Measurements from ENCODE around the gene UBE2R2.
"Not testable (repeated sequence)": the region's sequence is repeated elsewhere in the genome, so short reads cannot be mapped to it uniquely, and the experiment has no call there.

Gene UBE2R2

GRCh38 chr9:33952066-33952465 is 135.1 kb downstream of the UBE2R2 start:
- peaks cover 19% of the 10 kb centered on the region for H3K36me3 ChIP-seq (ENCODE audit: control insufficient read depth, insufficient read depth, low read length)

GRCh38 chr9:33956544-33956943 is 139.6 kb downstream of the UBE2R2 start:
- H3K9ac ChIP-seq (ENCODE audit: low read depth, low read length) = no peak overlapping the region
- H3K27me3 ChIP-seq (ENCODE audit: control insufficient read depth, insufficient read depth, low read length) = no peaks in the 10 kb centered on the region
- no peak overlapping the region for H3K4me3 ChIP-seq (ENCODE audit: low read depth, low read length)
- H3K9me3 ChIP-seq (ENCODE audit: control insufficient read depth, insufficient read depth, low read length) = no peaks in the 10 kb centered on the region
- H3K4me1 ChIP-seq (ENCODE audit: control insufficient read depth, insufficient read depth, low read length) = no peaks in the 10 kb centered on the region
- peaks cover 13% of the 10 kb centered on the region for H3K36me3 ChIP-seq (ENCODE audit: control insufficient read depth, insufficient read depth, low read length)

More at GRCh38 chr9:33952066-33952465, 135.1 kb downstream of the UBE2R2 start:
- Histone ChIP-seq H3K9ac (ENCODE audit: low read depth, low read length) (no peak overlapping the region), H3K4me3 (ENCODE audit: low read depth, low read length) (no peak overlapping the region), H3K27me3 (ENCODE audit: control insufficient read depth, insufficient read depth, low read length) (no peaks in the 10 kb centered on the region), H3K9me3 (ENCODE audit: control insufficient read depth, insufficient read depth, low read length) (no peaks in the 10 kb centered on the region), H3K4me1 (ENCODE audit: control insufficient read depth, insufficient read depth, low read length) (no peaks in the 10 kb centered on the region)

GRCh38 chr9:33959725-33960124 is 142.8 kb downstream of the UBE2R2 start:
- Histone ChIP-seq H3K9ac (ENCODE audit: low read depth, low read length) (no peak overlapping the region), H3K36me3 (ENCODE audit: control insufficient read depth, insufficient read depth, low read length) (peaks cover 1% of the 10 kb centered on the region), H3K27me3 (ENCODE audit: control insufficient read depth, insufficient read depth, low read length) (no peaks in the 10 kb centered on the region)

GRCh38 chr9:33962468-33962867 is 145.5 kb downstream of the UBE2R2 start:
- H3K9me3 ChIP-seq (ENCODE audit: control insufficient read depth, insufficient read depth, low read length); H3K9ac ChIP-seq (ENCODE audit: low read depth, low read length); H3K4me1 ChIP-seq (ENCODE audit: control insufficient read depth, insufficient read depth, low read length); H3K27me3 ChIP-seq (ENCODE audit: control insufficient read depth, insufficient read depth, low read length); H3K4me3 ChIP-seq (ENCODE audit: low read depth, low read length); H3K36me3 ChIP-seq (ENCODE audit: control insufficient read depth, insufficient read depth, low read length): not testable (repeated sequence)

More at GRCh38 chr9:33959725-33960124, 142.8 kb downstream of the UBE2R2 start:
- H3K4me1 ChIP-seq (ENCODE audit: control insufficient read depth, insufficient read depth, low read length) = no peaks in the 10 kb centered on the region
- H3K9me3 ChIP-seq (ENCODE audit: control insufficient read depth, insufficient read depth, low read length) = no peaks in the 10 kb centered on the region
- H3K4me3 ChIP-seq (ENCODE audit: low read depth, low read length) = no peak overlapping the region

GRCh38 chr9:33964086-33964768 is 147.3 kb downstream of the UBE2R2 start:
- Histone ChIP-seq H3K4me1 (ENCODE audit: control insufficient read depth, insufficient read depth, low read length) (no peaks in the 10 kb centered on the region), H3K36me3 (ENCODE audit: control insufficient read depth, insufficient read depth, low read length) (no peaks in the 10 kb centered on the region), H3K9ac (ENCODE audit: low read depth, low read length) (no peak overlapping the region), H3K27me3 (ENCODE audit: control insufficient read depth, insufficient read depth, low read length) (no peaks in the 10 kb centered on the region), H3K4me3 (ENCODE audit: low read depth, low read length) (no peak overlapping the region), H3K9me3 (ENCODE audit: control insufficient read depth, insufficient read depth, low read length) (no peaks in the 10 kb centered on the region)
